Measurements from ENCODE around the gene AKR7A2. TPM values are rescaled to one million over a fixed set of nuclear protein-coding genes. Genes with fewer than 3 reads are reported as not detected.
A peak's percentile ranks its signal among the peaks of the same experiment; 100 is the strongest.

Gene AKR7A2
- total and polyA plus RNA-seq, 9 of the 15 experiments (the other 6 are each of a cell fraction or from before 2014, with no cell fraction given) = 2.0 to 78.4 (median 49.4) TPM

- TF ChIP-seq ZNF511 (CRISPR knock-in tag; IDR thresholded peaks at IDR 0.05) = peak; percentile 94
- peak in 1 of 2 experiments; percentile 89; a peak in 3 of 4 replicates for TF ChIP-seq MAZ (CRISPR knock-in tag; conservative IDR thresholded peaks at IDR 0.05 in 1 of 2, IDR thresholded peaks at IDR 0.05 in 1 of 2)
- TF ChIP-seq FOSL1 (tag; conservative IDR thresholded peaks at IDR 0.05) = peak; percentile 97
- 0 out of 2 replicates have a peak, but pooled peaks have one; percentile 6 for TF ChIP-seq NFIC (IDR thresholded peaks at IDR 0.05)
- TF ChIP-seq MBD2 (IDR thresholded peaks at IDR 0.05; ENCODE audit: borderline replicate concordance, low read depth) = no peak
- peak; percentile 76 for TF ChIP-seq CREM (IDR thresholded peaks at IDR 0.05; ENCODE audit: low read depth)
- TF ChIP-seq NELFE (IDR thresholded peaks at IDR 0.05; ENCODE audit: insufficient read depth, insufficient read length) = no peak
- TF ChIP-seq ZNF398 (CRISPR knock-in tag; IDR thresholded peaks at IDR 0.05) = no peak
- no peak for TF ChIP-seq SAFB2 (IDR thresholded peaks at IDR 0.05; ENCODE audit: borderline replicate concordance, low read depth, low read length, severe bottlenecking)
- no peak for TF ChIP-seq PRDM10 (IDR thresholded peaks at IDR 0.05; ENCODE audit: partially characterized antibody)
- no peak for TF ChIP-seq ZNF324 (CRISPR knock-in tag; IDR thresholded peaks at IDR 0.05)
- no peak for TF ChIP-seq TCF7L2 (IDR thresholded peaks at IDR 0.05; ENCODE audit: low read depth, low read length)
- no peak for TF ChIP-seq CBX5 (IDR thresholded peaks at IDR 0.05; ENCODE audit: borderline replicate concordance, low read depth)
- no peak for TF ChIP-seq RHOXF2B (CRISPR knock-in tag; conservative IDR thresholded peaks at IDR 0.05)
- no peak for TF ChIP-seq LEF1 (IDR thresholded peaks at IDR 0.05)
- TF ChIP-seq FOXK2 (conservative IDR thresholded peaks at IDR 0.05 in 1 of 2, IDR thresholded peaks at IDR 0.05 in 1 of 2; ENCODE audit: low read depth in 2 of 2) = peak in 1 of 2 experiments; percentile 36; a peak in 1 of 4 replicates
- TF ChIP-seq ZNF586 (CRISPR knock-in tag; conservative IDR thresholded peaks at IDR 0.05) = no peak
- TF ChIP-seq CCNT2 (IDR thresholded peaks at IDR 0.05; ENCODE audit: borderline replicate concordance, extremely low read depth, insufficient read length, low read depth, low read length) = peak; percentile 76
Measured at GRCh38 chr1:19311931-19312781, at the start of gene AKR7A2, which contains the start of gene SLC66A1 (continued).

Data from K562 (cell line).